ENCODE results near the gene CDIP1.

DNA sequence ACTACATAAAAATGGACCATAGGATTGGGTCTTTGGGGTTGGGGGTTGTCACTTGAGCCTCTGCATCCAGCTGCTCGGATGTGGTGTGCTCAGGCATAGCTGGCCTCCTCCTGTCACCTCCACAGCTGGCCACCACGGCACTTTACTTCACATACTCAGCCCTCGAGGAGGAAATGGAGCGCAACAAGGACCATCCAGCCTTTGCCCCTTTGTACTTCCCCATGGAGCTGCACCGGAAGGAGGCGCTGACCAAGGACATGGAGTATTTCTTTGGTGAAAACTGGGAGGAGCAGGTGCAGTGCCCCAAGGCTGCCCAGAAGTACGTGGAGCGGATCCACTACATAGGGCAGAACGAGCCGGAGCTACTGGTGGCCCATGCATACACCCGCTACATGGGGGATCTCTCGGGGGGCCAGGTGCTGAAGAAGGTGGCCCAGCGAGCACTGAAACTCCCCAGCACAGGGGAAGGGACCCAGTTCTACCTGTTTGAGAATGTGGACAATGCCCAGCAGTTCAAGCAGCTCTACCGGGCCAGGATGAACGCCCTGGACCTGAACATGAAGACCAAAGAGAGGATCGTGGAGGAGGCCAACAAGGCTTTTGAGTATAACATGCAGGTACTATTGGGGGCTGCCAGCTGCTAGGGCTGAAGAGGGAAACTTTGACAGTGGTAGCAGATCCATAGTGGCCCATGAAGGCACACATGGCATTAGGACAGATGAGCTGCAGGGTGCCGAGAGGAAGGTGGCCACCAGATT is 30.8 kb downstream of the CDIP1 start:
- TF ChIP-seq EP300 (IDR thresholded peaks at IDR 0.05) = no peak
- TF ChIP-seq, protein P1, sequence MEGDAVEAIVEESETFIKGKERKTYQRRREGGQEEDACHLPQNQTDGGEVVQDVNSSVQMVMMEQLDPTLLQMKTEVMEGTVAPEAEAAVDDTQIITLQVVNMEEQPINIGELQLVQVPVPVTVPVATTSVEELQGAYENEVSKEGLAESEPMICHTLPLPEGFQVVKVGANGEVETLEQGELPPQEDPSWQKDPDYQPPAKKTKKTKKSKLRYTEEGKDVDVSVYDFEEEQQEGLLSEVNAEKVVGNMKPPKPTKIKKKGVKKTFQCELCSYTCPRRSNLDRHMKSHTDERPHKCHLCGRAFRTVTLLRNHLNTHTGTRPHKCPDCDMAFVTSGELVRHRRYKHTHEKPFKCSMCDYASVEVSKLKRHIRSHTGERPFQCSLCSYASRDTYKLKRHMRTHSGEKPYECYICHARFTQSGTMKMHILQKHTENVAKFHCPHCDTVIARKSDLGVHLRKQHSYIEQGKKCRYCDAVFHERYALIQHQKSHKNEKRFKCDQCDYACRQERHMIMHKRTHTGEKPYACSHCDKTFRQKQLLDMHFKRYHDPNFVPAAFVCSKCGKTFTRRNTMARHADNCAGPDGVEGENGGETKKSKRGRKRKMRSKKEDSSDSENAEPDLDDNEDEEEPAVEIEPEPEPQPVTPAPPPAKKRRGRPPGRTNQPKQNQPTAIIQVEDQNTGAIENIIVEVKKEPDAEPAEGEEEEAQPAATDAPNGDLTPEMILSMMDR (IDR thresholded peaks at IDR 0.05) = no peak
- TF ChIP-seq POLR2A (IDR thresholded peaks at IDR 0.05; ENCODE audit: low read depth) = no peak
- TF ChIP-seq POLR2AphosphoS5 (IDR thresholded peaks at IDR 0.05) = no peak

Measured in esophagus muscularis mucosa (tissue), 4 donors.